AG04449 (cell line): ENCODE data around the gene CD46.
A peak's percentile ranks its signal among the peaks of the same experiment; 100 is the strongest.
"Not testable (repeated sequence)": the region's sequence is repeated elsewhere in the genome, so short reads cannot be mapped to it uniquely, and the experiment has no call there.

Experiments
- CTCF ChIA-PET: fragments of 350-600 bp; formaldehyde crosslinking; extraction: SDS; loops from one replicate; lab custom pipeline; 2021; ENCODE audit warnings: antibody characterized with exemption; lab: Yijun Ruan, JAX
- POLR2A ChIA-PET: fragments of 400-600, 350-600 bp; formaldehyde crosslinking; extraction: SDS; loops from one replicate; lab custom pipeline; 2020; ENCODE audit warnings: antibody characterized with exemption, inconsistent platforms; lab: Yijun Ruan, JAX
- DNase-seq: peaks from one replicate; pipeline ENCODE4 v3.0.0-alpha.2; 2010; ENCODE audit warnings: low read depth, low spot score
- H3K4me3 ChIP-seq: 2 replicates; pipeline ENCODE4 v1.5.1; 2011; ENCODE audit warnings: low read depth, mild to moderate bottlenecking, control low read depth, low read length
- TF ChIP-seq, protein P1 (sequence below): IDR thresholded peaks from one replicate; pipeline ENCODE4 v1.5.1; 2011; ENCODE audit warnings: mild to moderate bottlenecking, moderate library complexity, low read length, control low read depth, inconsistent platforms; ENCODE audit not compliant: insufficient read depth; ENCODE audit errors: missing control alignments

Gene CD46

DNA sequence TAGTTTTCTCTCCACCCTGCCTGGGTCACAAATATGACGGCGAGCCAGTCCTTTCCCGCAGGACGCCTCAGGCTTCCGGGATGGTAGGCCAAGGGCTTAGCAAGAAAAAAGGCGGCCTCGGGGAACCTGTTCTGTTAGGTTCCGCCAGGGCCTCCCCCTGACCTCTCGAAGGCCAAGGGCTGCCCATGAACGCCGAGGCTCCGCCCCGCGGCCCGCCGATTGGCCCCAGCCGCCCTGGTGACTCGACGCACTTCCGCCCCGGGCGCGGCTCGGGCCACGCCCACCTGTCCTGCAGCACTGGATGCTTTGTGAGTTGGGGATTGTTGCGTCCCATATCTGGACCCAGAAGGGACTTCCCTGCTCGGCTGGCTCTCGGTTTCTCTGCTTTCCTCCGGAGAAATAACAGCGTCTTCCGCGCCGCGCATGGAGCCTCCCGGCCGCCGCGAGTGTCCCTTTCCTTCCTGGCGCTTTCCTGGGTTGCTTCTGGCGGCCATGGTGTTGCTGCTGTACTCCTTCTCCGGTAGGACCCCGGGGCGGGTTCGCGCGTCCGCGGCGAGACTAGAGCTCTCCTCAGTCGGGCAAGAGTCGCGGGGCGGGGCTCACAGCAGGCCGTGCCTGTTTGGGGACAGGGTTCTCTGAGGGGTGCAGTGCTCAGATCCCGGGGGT is at the start of gene CD46:
Gene CD46, plus strand, starts transcription at position 265 of the 666 bp plus-strand sequence. Its CDS starts 159 bp downstream, at position 424.
- POLR2A ChIA-PET, result interaction anchor here (1.3 kb wide), 1 partner anchor 36 kb away, joined by 3 read pairs; no protein-coding TSS in a partner anchor
- peak within 1 kb of the TSS; percentile 84 for H3K4me3 ChIP-seq

DNA sequence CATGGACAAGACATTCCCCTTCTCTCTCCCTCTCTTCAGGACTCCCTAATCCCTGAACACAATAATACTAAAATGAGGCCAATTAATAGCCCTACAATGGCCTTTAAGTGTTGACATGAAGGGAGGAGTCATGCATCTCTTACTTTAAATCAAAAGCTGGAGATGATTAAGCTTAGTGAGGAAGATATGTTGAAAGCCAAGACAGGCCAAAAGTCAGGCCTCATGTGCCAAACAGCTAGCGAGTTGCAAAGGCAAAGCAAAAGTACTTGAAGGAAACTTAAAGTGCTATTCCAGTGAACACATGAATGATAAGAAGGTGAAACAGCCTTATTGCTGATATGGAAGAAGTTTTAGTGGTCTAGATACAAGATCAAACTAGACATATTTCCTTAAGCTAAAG is 49.5 kb upstream of the CD46 start:
- TF ChIP-seq, protein P1, sequence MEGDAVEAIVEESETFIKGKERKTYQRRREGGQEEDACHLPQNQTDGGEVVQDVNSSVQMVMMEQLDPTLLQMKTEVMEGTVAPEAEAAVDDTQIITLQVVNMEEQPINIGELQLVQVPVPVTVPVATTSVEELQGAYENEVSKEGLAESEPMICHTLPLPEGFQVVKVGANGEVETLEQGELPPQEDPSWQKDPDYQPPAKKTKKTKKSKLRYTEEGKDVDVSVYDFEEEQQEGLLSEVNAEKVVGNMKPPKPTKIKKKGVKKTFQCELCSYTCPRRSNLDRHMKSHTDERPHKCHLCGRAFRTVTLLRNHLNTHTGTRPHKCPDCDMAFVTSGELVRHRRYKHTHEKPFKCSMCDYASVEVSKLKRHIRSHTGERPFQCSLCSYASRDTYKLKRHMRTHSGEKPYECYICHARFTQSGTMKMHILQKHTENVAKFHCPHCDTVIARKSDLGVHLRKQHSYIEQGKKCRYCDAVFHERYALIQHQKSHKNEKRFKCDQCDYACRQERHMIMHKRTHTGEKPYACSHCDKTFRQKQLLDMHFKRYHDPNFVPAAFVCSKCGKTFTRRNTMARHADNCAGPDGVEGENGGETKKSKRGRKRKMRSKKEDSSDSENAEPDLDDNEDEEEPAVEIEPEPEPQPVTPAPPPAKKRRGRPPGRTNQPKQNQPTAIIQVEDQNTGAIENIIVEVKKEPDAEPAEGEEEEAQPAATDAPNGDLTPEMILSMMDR, result no peak
- H3K4me3 ChIP-seq, result no peak overlapping the region
- DNase-seq, result no peak
- ChIA-PET CTCF (interaction anchor here (0.9 to 1.6 kb wide), 3 partner anchors 49 to 122 kb away, joined by 3 to 12 read pairs (median 4); no protein-coding TSS in a partner anchor), POLR2A (no interaction called here)

More for the DNA sequence above, at the start of gene CD46:
- CTCF ChIA-PET, result interaction anchor here (2.2 kb wide), 1 partner anchor 46 kb away, joined by 10 read pairs; no protein-coding TSS in a partner anchor
- peak; percentile 29 for DNase-seq
- TF ChIP-seq, protein P1, result no peak

DNA sequence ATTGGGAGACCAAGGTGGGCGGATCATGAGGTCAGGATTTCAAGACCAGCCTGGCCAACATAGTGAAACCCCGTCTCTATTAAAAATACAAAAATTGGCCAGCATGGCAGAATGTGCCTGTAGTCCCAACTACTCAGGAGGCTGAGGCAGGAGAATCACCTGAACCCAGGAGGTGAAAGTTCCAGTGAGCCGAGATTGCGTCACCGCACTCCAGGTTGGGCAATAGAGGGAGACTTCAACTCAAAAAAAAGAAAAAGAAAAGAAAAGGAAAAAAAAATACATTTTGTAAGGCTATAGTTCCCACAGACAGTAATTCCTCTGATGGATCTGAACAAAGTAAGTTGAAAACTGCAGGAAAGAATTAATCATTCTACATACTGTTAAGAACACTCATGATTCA is 48.1 kb upstream of the CD46 start:
- TF ChIP-seq, protein P1, result no peak
- no peak for DNase-seq
- CTCF ChIA-PET, result no interaction called here
- H3K4me3 ChIP-seq, result no peak overlapping the region
- POLR2A ChIA-PET, result no interaction called here

DNA sequence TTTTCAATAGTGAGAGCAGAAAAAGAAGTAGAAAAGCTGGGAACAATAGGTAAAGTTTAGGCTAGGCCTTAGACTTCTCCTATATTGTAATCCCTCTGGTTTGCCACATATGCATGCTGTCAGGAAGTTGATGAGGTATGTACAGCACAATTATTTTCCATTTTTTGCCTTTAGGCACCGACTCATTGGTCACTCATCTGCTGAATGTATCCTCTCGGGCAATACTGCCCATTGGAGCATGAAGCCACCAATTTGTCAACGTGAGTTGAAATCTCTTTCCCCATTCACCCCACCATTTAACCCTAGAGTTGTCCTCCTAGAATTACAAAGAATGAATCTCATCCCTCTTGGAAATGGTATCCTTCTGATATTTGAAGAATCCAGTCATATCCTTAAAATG is 43.9 kb upstream of the CD46 start:
- POLR2A ChIA-PET, DNase-seq: not testable (repeated sequence)
- CTCF ChIA-PET, result interaction anchor here (1.2 kb wide), 1 partner anchor 9 kb away, joined by 3 read pairs; no protein-coding TSS in a partner anchor

DNA sequence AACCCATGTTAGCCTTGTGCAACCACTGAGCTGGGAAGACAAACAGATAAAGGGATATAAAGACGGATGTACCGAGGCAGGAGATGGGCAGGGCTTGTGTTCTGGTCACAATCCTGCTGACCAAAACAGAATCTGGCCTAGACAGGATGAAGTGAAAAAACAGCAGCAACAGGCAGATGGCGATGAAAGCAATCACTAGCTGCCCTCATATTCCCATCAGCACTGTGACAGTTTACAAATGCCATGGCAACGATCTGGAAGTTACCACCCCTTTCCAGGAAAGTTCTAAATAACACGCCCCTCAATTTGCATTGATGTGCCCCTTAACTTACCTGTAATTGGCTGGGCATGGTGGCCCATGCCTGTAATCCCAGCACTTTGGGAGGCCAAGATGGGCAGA is 40.6 kb upstream of the CD46 start:
- DNase-seq, result no peak
- ChIA-PET POLR2A (no interaction called here), CTCF (interaction anchor here (0.9 to 1.3 kb wide), 2 partner anchors 12 to 86 kb away, joined by 3 read pairs; no protein-coding TSS in a partner anchor)
- H3K4me3 ChIP-seq, result no peak overlapping the region
- TF ChIP-seq, protein P1, result no peak

More for the DNA sequence above, 43.9 kb upstream of the CD46 start:
- H3K4me3 ChIP-seq, result not testable (repeated sequence)

DNA sequence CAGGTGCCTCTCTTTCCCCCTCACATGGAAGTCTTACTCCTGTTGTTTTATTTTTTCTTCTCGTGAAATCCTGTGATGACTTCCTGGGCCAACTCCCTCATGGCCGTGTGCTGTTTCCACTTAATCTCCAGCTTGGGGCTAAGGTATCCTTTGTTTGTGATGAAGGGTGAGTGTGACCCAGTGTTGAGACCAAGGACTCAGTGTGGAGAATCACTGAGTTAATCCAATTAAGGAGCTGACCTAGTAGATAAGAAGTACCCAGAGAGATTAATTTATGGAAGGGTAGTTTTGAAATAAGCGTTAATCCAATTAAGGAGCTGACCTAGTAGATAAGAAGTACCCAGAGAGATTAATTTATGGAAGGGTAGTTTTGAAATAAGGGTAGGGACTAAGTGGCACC is 39.2 kb upstream of the CD46 start:
- CTCF ChIA-PET, result interaction anchor here (0.7 to 1.3 kb wide), 3 partner anchors 14 to 85 kb away, joined by 3 read pairs; no protein-coding TSS in a partner anchor
- POLR2A ChIA-PET, H3K4me3 ChIP-seq, DNase-seq: not testable (repeated sequence)

DNA sequence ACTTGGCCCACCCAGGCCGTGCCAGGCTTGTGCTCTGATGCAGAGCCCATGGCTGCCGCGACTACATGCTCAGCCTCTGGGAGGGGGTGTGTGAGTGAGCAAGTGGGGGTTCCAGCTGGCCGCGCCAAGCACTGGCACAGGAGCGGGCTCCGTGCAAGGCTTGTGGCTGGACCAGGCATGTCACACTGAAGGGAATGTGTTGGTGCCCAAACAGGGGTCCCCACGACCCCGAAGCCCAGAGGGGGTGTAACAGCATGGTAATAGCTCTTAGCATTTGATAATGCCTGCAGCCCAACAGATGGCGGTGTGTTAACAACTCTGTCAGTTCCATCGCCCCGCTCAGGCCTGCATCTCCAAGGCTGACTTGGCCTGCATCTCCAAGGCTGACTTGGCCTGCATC is 38.3 kb upstream of the CD46 start:
- CTCF ChIA-PET, result no interaction called here
- H3K4me3 ChIP-seq, result no peak overlapping the region
- no peak for DNase-seq
- POLR2A ChIA-PET, result no interaction called here
- TF ChIP-seq, protein P1, result no peak
